Neutrophil (primary cell): ENCODE results near the gene ARRDC1.
"Not testable (repeated sequence)": the region's sequence is repeated elsewhere in the genome, so short reads cannot be mapped to it uniquely, and the experiment has no call there.

Source experiments
- H3K27ac ChIP-seq: fragments of 200-600 bp; sonication (generic); 2 replicates; pipeline ENCODE4 v1.5.1; 2016; ENCODE audit warnings: mild to moderate bottlenecking, moderate library complexity
- H3K27me3 ChIP-seq: fragments of 200-600 bp; sonication (generic); 2 replicates; pipeline ENCODE4 v1.6.0; 2016; ENCODE audit warnings: mild to moderate bottlenecking
- H3K36me3 ChIP-seq: fragments of 200-600 bp; sonication (generic); 2 replicates; pipeline ENCODE4 v1.5.1; 2017
- H3K4me1 ChIP-seq, 2 experiments: fragments of 200-600 bp in 1 of 2; sonication (generic) in 1 of 2; 1 replicate in 1 of 2; 2 replicates in 1 of 2; pipeline versions ENCODE4 v1.5.1 to v1.6.1; 2013 to 2016; ENCODE audit warnings: low read depth in 1 of 2, low read length in 1 of 2, mild to moderate bottlenecking in 1 of 2, moderate library complexity in 1 of 2; ENCODE audit not compliant: control insufficient read depth in 1 of 2, insufficient read depth in 1 of 2
- H3K4me3 ChIP-seq, 2 experiments: fragments of 200-600 bp in 1 of 2; sonication (generic) in 1 of 2; 1 replicate in 1 of 2; 2 replicates in 1 of 2; pipeline ENCODE4 v1.5.1; 2013 to 2016; ENCODE audit warnings: low read depth in 1 of 2, low read length in 1 of 2, mild to moderate bottlenecking in 1 of 2, moderate library complexity in 1 of 2
- H3K9me3 ChIP-seq: fragments of 200-600 bp; sonication (generic); 2 replicates; pipeline ENCODE4 v1.5.1; 2016
- CTCF ChIP-seq: fragments of 200-600 bp; sonication (generic); IDR thresholded peaks from 2 replicates; pipeline ENCODE4 v1.5.1; 2016; ENCODE audit warnings: antibody characterized with exemption

Gene ARRDC1

GRCh38 chr9:137605121-137606004 is at the start of gene ARRDC1:
Gene ARRDC1, plus strand, starts transcription at chr9:137605686. Its CDS starts 32 bp downstream, at chr9:137605718.
- Histone ChIP-seq H3K9me3 (no peaks in the 10 kb centered on the region), H3K4me3 (peak within 1 kb of the TSS; percentile 76 to 89), H3K27me3 (no peaks in the 10 kb centered on the region), H3K36me3 (peaks cover 6% of the 10 kb centered on the region), H3K27ac (peak within 1 kb of the TSS; percentile 94), H3K4me1 (peaks cover 50 to 62% of the 10 kb centered on the region in 2 experiments)
- TF ChIP-seq CTCF = no peak

- Histone ChIP-seq H3K27ac (no peak overlapping the region), H3K4me3 (no peak overlapping the region), H3K9me3 (no peaks in the 10 kb centered on the region), H3K4me1 (peaks cover 9 to 11% of the 10 kb centered on the region in 2 experiments), H3K36me3 (peaks cover 29% of the 10 kb centered on the region), H3K27me3 (no peaks in the 10 kb centered on the region)
- no peak for TF ChIP-seq CTCF
Measured at GRCh38 chr9:137556069-137556838, 49.2 kb upstream of the ARRDC1 start.

- TF ChIP-seq CTCF = no peak
- Histone ChIP-seq H3K4me1 (no peaks in the 10 kb centered on the region), H3K27ac (no peak overlapping the region), H3K4me3 (no peak overlapping the region), H3K27me3 (no peaks in the 10 kb centered on the region), H3K36me3 (peaks cover 35% of the 10 kb centered on the region), H3K9me3 (no peaks in the 10 kb centered on the region)
Measured at GRCh38 chr9:137558127-137558526, 47.4 kb upstream of the ARRDC1 start.

GRCh38 chr9:137564134-137564533 is 41.4 kb upstream of the ARRDC1 start:
- Histone ChIP-seq H3K27me3 (no peaks in the 10 kb centered on the region), H3K4me3 (no peak overlapping the region), H3K9me3 (no peaks in the 10 kb centered on the region), H3K36me3 (peaks cover 25% of the 10 kb centered on the region), H3K4me1 (no peaks in the 10 kb centered on the region), H3K27ac (no peak overlapping the region)
- no peak for TF ChIP-seq CTCF

- no peak for TF ChIP-seq CTCF
- H3K9me3 ChIP-seq = no peaks in the 10 kb centered on the region
- H3K27ac ChIP-seq = peak overlapping the region; percentile 59
- H3K36me3 ChIP-seq = peaks cover 23% of the 10 kb centered on the region
- no peaks in the 10 kb centered on the region for H3K4me1 ChIP-seq
- H3K27me3 ChIP-seq = no peaks in the 10 kb centered on the region
- H3K4me3 ChIP-seq = no peak overlapping the region
Measured at GRCh38 chr9:137564817-137565411, 40.6 kb upstream of the ARRDC1 start.

GRCh38 chr9:137568445-137568844 is 37.0 kb upstream of the ARRDC1 start:
- Histone ChIP-seq H3K27ac (peak overlapping the region; percentile 49), H3K36me3 (peaks cover 24% of the 10 kb centered on the region)
- H3K4me1 ChIP-seq, H3K9me3 ChIP-seq, H3K4me3 ChIP-seq, H3K27me3 ChIP-seq: not testable (repeated sequence)
